T-helper 1 cell (primary cell): Measurements from ENCODE around the gene CLEC4M.
"Not testable (repeated sequence)": the region's sequence is repeated elsewhere in the genome, so short reads cannot be mapped to it uniquely, and the experiment has no call there.

ENCODE experiments used
- DNase-seq, 5 donors: peaks; one replicate each; pipeline ENCODE4 v3.0.0-alpha.2; 2012 to 2020

The CLEC4M gene

DNA sequence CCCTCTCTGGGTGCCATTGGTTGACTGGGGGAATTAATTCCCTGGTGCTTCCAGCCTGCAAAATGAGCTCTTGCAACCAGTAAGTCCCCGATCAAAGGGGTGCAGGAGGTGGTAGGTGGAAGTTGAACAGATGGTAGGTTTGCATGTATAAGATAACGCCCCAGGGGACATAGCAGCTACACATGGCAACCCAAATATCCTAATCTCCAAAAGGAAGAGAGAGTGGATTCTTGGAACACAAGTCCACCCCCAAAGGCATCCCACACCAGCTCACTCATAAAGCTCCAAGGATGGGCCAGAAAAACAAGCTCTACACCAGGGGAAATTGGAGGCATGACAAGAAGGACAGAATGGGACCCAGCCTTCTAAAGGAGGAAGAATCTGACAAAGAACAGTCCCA is 20.5 kb upstream of the CLEC4M start:
- DNase-seq: no peak

DNA sequence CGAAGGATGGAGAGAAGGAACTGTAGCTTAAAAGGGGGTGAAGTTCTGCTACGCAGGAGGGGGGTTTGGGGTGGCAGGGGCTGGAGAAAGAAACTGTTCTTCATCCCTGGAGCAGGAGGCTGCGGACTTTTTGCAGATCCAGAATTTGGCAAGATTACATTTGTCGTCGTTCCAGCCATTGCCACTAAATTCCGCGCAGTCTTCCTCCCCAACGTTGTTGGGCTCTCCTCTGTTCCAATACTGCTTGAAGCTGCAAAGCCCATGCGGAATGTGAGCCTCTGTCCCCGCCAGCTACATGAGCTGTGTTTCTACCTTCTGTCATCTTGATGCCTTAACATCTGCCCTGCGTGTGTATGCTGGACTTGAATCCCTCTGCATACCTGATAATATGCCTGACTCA is 20.1 kb upstream of the CLEC4M start:
- DNase-seq: no peak

DNA sequence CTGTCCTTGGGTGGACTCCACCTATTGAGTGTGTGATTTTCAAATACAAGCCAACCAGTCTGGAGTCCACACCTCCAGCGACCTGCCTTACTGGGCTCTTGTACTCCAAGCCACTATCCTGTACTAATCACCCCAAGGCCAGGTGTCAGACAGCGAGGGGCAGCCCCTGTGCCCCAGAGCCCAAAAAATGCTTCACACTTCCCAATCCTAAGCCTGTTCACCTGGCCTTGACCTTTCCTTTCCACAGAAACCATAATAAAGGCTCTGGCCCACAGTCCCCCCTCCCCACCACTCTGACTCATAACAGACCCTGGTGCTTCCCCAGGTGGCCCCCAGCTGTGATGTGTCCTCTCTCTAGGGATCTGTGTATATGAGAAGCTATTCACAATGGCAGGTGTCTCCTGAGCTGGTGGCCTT is 19.6 kb upstream of the CLEC4M start:
- no peak for DNase-seq

- DNase-seq: no peak
These were observed 18.8 kb upstream of the CLEC4M start for GRCh38 chr19:7744199-7744786.

DNA sequence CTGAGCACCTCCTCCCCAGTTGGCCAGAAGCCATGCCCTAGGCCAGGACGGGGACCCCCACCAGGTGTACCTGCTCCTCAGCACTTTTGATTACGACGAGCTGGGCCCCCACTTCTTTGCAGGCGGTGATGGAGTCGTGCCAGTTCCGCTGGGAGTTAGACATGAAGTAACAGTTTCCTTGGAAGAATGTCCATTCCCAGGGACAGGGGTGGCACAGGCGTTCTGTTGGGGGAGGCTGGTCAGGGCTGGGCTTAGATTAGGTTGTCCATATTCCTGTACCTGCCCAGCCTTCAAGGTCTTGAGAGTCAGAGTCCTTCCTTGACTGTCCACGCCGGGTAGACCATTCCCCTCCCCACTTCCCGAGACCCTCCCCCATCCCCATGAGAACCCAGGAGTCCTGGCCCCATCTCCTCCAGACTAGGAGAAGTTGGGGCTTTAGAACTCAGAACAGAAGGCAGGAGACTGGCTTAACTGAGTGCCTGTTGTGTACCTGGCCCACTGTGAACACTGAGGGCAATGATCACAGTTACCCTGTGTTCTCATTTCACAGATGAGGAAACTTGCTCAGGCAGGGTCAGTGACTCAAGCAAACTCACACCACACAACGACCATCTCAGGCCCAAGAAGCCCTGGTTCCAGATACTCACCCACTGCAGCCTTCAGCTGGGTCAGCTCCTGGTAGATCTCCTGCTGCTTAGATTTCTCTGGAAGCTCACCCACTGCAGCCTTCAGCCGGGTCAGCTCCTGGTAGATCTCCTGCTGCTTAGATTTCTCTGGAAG is 18.0 kb upstream of the CLEC4M start:
- no peak for DNase-seq

GRCh38 chr19:7746306-7746705 is 16.7 kb upstream of the CLEC4M start:
- not testable (repeated sequence) for DNase-seq

GRCh38 chr19:7746903-7747884 is 15.8 kb upstream of the CLEC4M start, which contains the start of gene CD209:
Gene CD209, minus strand, starts transcription at chr19:7747534. Its CDS starts 23 bp downstream, at chr19:7747511.
- DNase-seq: no peak

DNA sequence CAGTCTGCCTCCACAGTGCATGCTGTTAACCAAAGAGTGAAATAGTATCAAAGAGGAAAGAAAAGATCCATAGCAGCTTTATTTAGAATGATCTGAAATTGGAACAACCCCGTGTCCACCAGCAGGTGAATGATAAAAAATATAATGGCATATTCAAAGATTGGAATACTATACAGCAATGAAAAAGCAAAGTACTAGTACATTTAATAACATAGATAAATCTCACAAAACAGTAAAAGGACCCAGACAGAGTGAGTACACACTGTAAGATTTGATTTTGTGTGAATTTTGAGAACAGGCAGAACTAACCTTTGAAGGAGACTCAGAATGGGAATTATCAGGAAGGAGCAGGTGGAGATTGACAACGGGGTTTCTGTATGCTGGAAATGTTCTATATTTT is 14.9 kb upstream of the CLEC4M start:
- DNase-seq: no peak

GRCh38 chr19:7748756-7749155 is 14.3 kb upstream of the CLEC4M start:
- DNase-seq: no peak

- no peak for DNase-seq
These were observed 11.8 kb upstream of the CLEC4M start for GRCh38 chr19:7751157-7751783.

DNA sequence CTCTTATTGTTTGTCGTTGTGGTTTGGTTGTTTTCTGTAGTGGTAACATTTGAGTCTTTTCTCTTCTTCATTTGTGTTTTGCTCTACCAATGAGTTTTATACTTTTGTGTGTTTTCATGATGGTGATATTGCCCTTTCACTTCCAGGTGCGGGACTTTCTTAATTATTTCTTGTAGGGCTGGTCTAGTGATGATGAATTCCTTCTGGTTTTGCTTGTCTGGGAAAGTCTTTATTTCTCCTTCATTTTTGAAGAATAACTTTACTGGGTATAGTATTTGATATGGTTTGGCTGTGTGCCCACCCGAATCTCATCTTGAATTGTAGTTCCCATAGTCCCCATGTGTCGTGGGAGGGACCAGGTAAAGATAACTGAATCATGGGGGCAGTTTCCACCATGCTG is 6.8 kb upstream of the CLEC4M start:
- DNase-seq: no peak

DNA sequence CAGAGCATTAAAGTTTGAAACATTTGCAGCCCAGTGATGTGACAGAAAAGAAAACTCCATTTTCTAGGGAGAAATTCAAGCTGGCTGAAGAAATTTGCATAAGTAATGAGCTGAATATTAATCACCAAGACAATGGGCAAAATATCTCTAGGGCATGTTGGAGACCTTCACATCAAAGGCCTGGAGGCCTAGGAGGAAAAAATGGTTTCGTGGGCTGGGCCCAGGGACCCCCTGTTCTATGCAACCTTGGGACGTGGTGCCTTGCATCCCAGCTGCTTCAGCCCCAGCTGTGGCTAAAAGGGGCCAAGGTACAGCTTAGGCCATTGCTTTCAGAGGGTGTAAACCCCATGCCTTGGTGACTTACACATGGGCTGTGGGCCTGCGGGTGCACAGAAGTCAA is 5.7 kb upstream of the CLEC4M start:
- DNase-seq: no peak

- DNase-seq: no peak
These were observed 3.9 kb upstream of the CLEC4M start for GRCh38 chr19:7759156-7759555.

DNA sequence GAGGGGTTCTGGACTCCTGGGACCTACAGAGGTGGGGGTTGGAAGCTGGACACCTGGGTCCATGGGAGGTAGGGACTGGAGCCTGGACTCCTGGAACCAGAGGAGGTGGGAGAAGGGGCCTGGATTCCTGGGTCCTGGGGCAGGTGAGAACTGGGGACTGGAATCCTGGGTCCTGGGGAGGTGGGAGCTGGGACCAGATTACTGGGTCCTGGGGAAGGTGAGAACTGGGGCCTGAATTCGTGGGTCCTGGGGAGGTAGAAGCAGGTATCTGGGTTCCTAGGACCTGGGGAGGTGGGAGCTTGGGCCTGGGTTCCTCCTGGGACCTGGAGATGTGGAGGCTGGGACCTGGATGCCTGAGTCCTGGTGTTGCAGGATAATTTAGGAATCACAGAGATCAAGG is 653 bp downstream of the CLEC4M start:
- no peak for DNase-seq

DNA sequence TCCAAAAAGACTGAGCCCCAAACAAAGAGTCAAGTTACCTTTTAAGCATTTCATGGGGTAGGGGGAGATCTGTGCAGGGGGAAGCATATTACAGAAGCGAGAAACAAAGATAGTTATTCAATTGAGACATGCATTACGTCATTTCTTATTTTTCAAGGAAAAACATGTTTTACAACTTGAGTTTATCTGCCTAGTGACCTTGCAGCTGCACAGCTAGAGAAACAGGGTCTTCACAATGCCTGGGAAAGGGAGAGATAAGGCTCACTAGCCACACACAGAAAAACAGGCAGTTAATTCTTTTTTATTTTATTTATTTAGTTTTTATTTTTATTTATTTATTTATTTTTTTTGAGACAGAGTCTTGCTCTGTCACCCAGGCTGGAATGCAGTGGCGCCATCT is 1.1 kb downstream of the CLEC4M start:
- DNase-seq: not testable (repeated sequence)

- not testable (repeated sequence) for DNase-seq
These were observed 2.0 kb downstream of the CLEC4M start for GRCh38 chr19:7765043-7765442.

DNA sequence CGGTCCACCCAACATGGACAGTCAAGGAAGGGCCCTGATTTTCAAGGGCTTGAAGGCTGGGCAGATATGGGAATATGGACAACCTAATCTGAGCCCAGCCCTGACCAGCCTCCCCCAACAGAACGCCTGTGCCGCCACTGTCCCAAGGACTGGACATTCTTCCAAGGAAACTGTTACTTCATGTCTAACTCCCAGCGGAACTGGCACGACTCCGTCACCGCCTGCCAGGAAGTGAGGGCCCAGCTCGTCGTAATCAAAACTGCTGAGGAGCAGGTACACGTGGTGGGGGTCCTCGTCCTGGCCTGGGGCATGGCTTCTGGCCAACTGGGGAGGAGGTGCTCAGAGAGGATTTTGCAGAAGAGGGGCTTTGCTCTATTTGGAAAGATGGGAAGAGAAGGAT is 3.5 kb downstream of the CLEC4M start:
- no peak for DNase-seq

DNA sequence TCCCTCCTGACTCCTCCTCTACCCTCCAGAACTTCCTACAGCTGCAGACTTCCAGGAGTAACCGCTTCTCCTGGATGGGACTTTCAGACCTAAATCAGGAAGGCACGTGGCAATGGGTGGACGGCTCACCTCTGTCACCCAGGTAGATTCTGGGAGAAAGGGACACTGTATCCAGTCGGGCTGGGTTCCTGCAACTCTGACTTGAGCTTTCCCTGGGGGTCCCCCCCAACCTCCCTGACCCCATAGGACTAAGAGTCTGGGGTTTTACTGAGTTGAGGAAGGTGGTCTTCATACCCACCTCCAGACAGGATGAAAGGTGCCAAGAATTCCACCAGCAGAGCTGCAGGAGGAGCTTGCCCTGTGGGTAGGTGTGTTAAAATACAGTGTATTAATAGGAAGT is 4.4 kb downstream of the CLEC4M start:
- no peak for DNase-seq

DNA sequence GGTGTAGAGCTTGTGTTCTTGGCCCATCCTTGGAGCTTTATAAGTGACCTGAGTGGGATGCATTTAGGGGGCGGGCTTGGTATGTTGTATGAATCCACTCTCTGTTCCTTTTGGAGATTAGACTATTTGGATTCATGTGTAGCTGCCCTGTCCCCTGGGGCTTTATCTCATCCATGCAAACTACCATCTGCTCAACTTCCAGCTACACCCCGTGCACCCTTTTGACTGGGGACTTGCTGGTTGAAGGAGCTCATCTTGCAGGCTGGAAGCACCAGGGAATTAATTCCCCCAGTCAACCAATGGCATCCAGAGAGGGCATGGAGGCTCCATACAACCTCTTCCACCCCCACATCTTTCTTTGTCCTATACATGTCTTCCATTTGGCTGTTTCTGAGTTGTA is 6.1 kb downstream of the CLEC4M start:
- DNase-seq: no peak

- DNase-seq: no peak
These were observed 8.0 kb downstream of the CLEC4M start for GRCh38 chr19:7771072-7771471.

DNA sequence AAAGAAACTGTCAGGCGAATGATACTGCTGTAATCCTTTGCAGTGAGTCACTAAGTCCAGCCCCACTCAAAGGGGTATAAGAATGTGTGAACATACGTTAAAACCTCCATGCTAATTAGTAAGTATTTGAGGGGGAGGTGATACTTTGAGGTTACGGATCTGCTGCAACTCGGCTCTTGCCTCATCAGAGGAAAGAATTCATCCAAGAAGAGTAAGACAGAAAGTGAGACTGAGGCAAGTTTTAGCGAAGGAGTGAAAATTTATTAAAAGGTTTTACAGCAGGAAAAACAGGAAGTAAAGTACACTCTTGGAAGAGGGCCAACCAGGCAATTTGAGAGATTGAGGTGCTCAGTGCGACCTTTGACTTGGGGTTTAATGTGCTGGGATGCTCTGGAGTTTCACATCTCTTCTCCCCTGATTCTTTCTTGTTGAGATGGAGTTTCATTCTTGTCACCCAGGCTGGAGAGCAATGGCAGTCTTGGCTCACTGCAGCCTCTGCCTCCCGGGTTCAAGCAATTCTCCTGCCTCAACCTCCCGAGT is 9.8 kb downstream of the CLEC4M start:
- peak in 1 of 5 donors; percentile 49 for DNase-seq

GRCh38 chr19:7773841-7774240 is 10.8 kb downstream of the CLEC4M start:
- DNase-seq: no peak

GRCh38 chr19:7775761-7776160 is 12.7 kb downstream of the CLEC4M start:
- DNase-seq: no peak
